Gastroesophageal sphincter (tissue), 4 donors: ENCODE data around the gene TRPC4. TPM values are rescaled to one million over a fixed set of nuclear protein-coding genes. Genes with fewer than 3 reads are reported as not detected.

Experiments used
- ATAC-seq: fragments of 150-250 bp; one replicate; pipeline ENCODE4 v1.9.1; 2016; ENCODE audit warnings: mild to moderate bottlenecking, moderate library complexity
- H3K27ac ChIP-seq, 4 donors: fragments of 200-600 bp; sonication (generic) in 3 of 4; 1 replicate in 3 of 4; 2 replicates in 1 of 4; pipeline ENCODE4 v1.5.1; 2016 to 2019
- H3K27me3 ChIP-seq: fragments of 200-600 bp; sonication (generic); one replicate; pipeline ENCODE4 v1.5.1; 2019
- H3K36me3 ChIP-seq, 2 donors: fragments of 200-600 bp; sonication (generic); one replicate each; pipeline ENCODE4 v1.5.1; 2019; ENCODE audit warnings: control low read depth in 1 of 2
- H3K4me1 ChIP-seq, 3 donors: fragments of 200-600 bp; sonication (generic); 1 replicate in 2 of 3; 2 replicates in 1 of 3; pipeline ENCODE4 v1.5.1; 2016 to 2019; ENCODE audit warnings: control low read depth in 2 of 3
- H3K4me3 ChIP-seq, 2 donors: fragments of 200-600 bp; sonication (generic); one replicate each; pipeline ENCODE4 v1.5.1; 2019; ENCODE audit warnings: mild to moderate bottlenecking in 1 of 2, moderate library complexity in 1 of 2
- H3K9me3 ChIP-seq, 3 donors: fragments of 200-600 bp; sonication (generic); one replicate each; pipeline ENCODE4 v1.5.1; 2017 to 2019; ENCODE audit warnings: control low read depth in 2 of 3
- CTCF ChIP-seq, 4 experiments: fragments of 200-600 bp in 2 of 4; fragments of 450-650 bp in 2 of 4; sonication (generic) in 1 of 4; IDR thresholded peaks; one replicate each; pipeline ENCODE4 v1.5.1; 2017 to 2019; ENCODE audit warnings: antibody characterized with exemption in 4 of 4, mild to moderate bottlenecking in 2 of 4, moderate library complexity in 2 of 4
- EP300 ChIP-seq: sonication (generic); formaldehyde crosslinking; IDR thresholded peaks from one replicate; pipeline ENCODE4 v1.6.1; 2017; ENCODE audit warnings: antibody characterized with exemption, mild to moderate bottlenecking
- POLR2A ChIP-seq, 2 donors: fragments of 450-650 bp; IDR thresholded peaks; one replicate each; pipeline ENCODE4 v1.6.1; 2017; ENCODE audit warnings: antibody characterized with exemption in 2 of 2, mild to moderate bottlenecking in 2 of 2, moderate library complexity in 1 of 2
- POLR2AphosphoS5 ChIP-seq: sonication (generic); formaldehyde crosslinking; IDR thresholded peaks from one replicate; pipeline ENCODE4 v1.6.1; 2017; ENCODE audit warnings: antibody characterized with exemption
- WGBS, 2 donors: methylation state at CpG; one replicate each; pipeline ENCODE4 v1.1.5; 2018; ENCODE audit warnings: low coverage in 1 of 2; 5-methylcytosine and 5-hydroxymethylcytosine counted together
- total RNA-seq, 4 donors: library from RNA; depleted of rRNA; stranded (reverse); fragments of >200 nt; gene quantifications; one replicate each; pipeline ENCODE4 v1.1.0, GENCODE V29; 2016

The TRPC4 gene
- total RNA-seq, 4 donors from 2014 or later = 0.31 to 1.1 (median 0.87) TPM; not detected in 1

- no peak for ATAC-seq
- Histone ChIP-seq H3K27ac (no peak overlapping the region), H3K36me3 (no peaks in the 10 kb centered on the region), H3K9me3 (no peaks in the 10 kb centered on the region), H3K27me3 (no peaks in the 10 kb centered on the region), H3K4me1 (no peaks in the 10 kb centered on the region), H3K4me3 (no peak overlapping the region)
- TF ChIP-seq CTCF (IDR thresholded peaks at IDR 0.05) = no peak
- TF ChIP-seq POLR2AphosphoS5 = no peak
- TF ChIP-seq POLR2A (IDR thresholded peaks at IDR 0.05) = no peak
- TF ChIP-seq EP300 = no peak
- WGBS, 2 donors = 85 to 91% methylated on average over 3 of the region's 3 CpGs
Measured at GRCh38 chr13:37766502-37766901, 103.1 kb downstream of the TRPC4 start.

DNA sequence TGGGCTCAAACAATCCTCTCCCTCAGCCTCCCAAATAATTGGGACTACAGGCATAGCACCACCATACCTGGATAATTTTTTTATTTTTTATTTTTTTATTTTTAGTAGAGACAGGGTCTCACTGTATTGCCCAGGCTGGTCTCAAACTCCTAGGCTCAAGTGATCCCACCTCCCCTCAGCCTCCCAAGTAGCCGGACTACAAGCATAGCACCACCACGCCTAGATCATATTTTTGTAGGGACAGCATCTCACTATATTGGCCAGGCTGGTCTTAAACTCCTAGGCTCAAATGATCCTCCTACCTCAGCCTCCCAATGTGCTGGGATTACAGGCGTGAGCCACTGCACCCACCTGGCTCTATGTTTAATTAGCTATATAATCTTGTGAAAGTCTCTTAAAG lies 114.2 kb downstream of the TRPC4 start:
- Histone ChIP-seq H3K9me3 (no peaks in the 10 kb centered on the region), H3K4me1 (no peaks in the 10 kb centered on the region), H3K27ac (no peak overlapping the region), H3K36me3 (no peaks in the 10 kb centered on the region), H3K27me3 (no peaks in the 10 kb centered on the region), H3K4me3 (no peak overlapping the region)
- TF ChIP-seq POLR2A (IDR thresholded peaks at IDR 0.05) = no peak
- no peak for TF ChIP-seq EP300
- TF ChIP-seq POLR2AphosphoS5 = no peak
- no peak for TF ChIP-seq CTCF (IDR thresholded peaks at IDR 0.05)
- ATAC-seq = no peak
- WGBS, 2 donors = 68 to 95% methylated on average over 3 of the region's 3 CpGs

- Histone ChIP-seq H3K27ac (no peak overlapping the region), H3K4me3 (no peak overlapping the region), H3K36me3 (no peaks in the 10 kb centered on the region), H3K27me3 (no peaks in the 10 kb centered on the region), H3K9me3 (no peaks in the 10 kb centered on the region), H3K4me1 (no peaks in the 10 kb centered on the region)
- no peak for ATAC-seq
- 82 to 100% methylated on average over 2 of the region's 6 CpGs for WGBS, 2 donors
- TF ChIP-seq POLR2AphosphoS5 = no peak
- TF ChIP-seq CTCF (IDR thresholded peaks at IDR 0.05) = no peak
- no peak for TF ChIP-seq POLR2A (IDR thresholded peaks at IDR 0.05)
- TF ChIP-seq EP300 = no peak
Measured at GRCh38 chr13:37753776-37754175, 115.8 kb downstream of the TRPC4 start.

GRCh38 chr13:37752146-37752545 lies 117.4 kb downstream of the TRPC4 start:
- Histone ChIP-seq H3K36me3 (no peaks in the 10 kb centered on the region), H3K27me3 (no peaks in the 10 kb centered on the region), H3K4me1 (no peaks in the 10 kb centered on the region), H3K9me3 (no peaks in the 10 kb centered on the region), H3K4me3 (no peak overlapping the region), H3K27ac (no peak overlapping the region)
- 73 to 74% methylated on average over 9 of the region's 9 CpGs for WGBS, 2 donors
- no peak for ATAC-seq
- no peak for TF ChIP-seq POLR2A (IDR thresholded peaks at IDR 0.05)
- TF ChIP-seq CTCF (IDR thresholded peaks at IDR 0.05) = no peak
- TF ChIP-seq EP300 = no peak
- no peak for TF ChIP-seq POLR2AphosphoS5

- no peaks in the 10 kb centered on the region for H3K36me3 ChIP-seq
- WGBS, 2 donors = 85 to 88% methylated on average over 6 to 7 of the region's 9 CpGs
- H3K27ac ChIP-seq = no peak overlapping the region
- H3K9me3 ChIP-seq = no peaks in the 10 kb centered on the region
- no peak for TF ChIP-seq POLR2AphosphoS5
- TF ChIP-seq EP300 = no peak
- TF ChIP-seq POLR2A (IDR thresholded peaks at IDR 0.05) = no peak
- TF ChIP-seq CTCF (IDR thresholded peaks at IDR 0.05) = no peak
- H3K27me3 ChIP-seq = no peaks in the 10 kb centered on the region
- ATAC-seq = no peak
- H3K4me3 ChIP-seq = no peak overlapping the region
- H3K4me1 ChIP-seq = no peaks in the 10 kb centered on the region
Measured at GRCh38 chr13:37751025-37751424, 118.5 kb downstream of the TRPC4 start.
